H1 (cell line): Measurements from ENCODE around the gene PFN3. TPM values are rescaled to one million over a fixed set of nuclear protein-coding genes. Genes with fewer than 3 reads are reported as not detected.

Experiments used
- POLR2A ChIP-seq, 2 experiments: IDR thresholded peaks; 1 replicate in 1 of 2; 2 replicates in 1 of 2; pipeline ENCODE4 v1.6.1; 2011; ENCODE audit warnings: low read depth in 2 of 2, low read length in 2 of 2, mild to moderate bottlenecking in 2 of 2; ENCODE audit errors: control extremely low read depth in 1 of 2
- TEAD4 ChIP-seq: IDR thresholded peaks from 2 replicates; pipeline ENCODE4 v1.6.1; 2012; ENCODE audit warnings: low read depth, low read length, inconsistent platforms, mixed read lengths
- polyA plus RNA-seq, 7 experiments: library from polyadenylated mRNA; depleted of rRNA in 3 of 7; stranded (reverse) in 5 of 7; unstranded in 2 of 7; fragments of >200 nt in 5 of 7; fragments of 200-250 nt in 2 of 7; gene quantifications; 1 replicate in 5 of 7; 2 replicates in 1 of 7; 4 replicates in 1 of 7; pipeline versions ENCODE4 v1.2.1 to v1.2.3, GENCODE V29; 2011 to 2013; ENCODE audit warnings: missing spikeins in 2 of 7, mixed read lengths in 2 of 7
- total RNA-seq: library from RNA; stranded (reverse); fragmentation: NEBNext Ultra II Directional; extraction: Animal tissue kit (Norgen Biotek cat#: 25700); gene quantifications from 2 replicates; pipeline ENCODE4 v1.2.1, GENCODE V29; 2021

Gene PFN3
- total and polyA plus RNA-seq, 2 of the 8 experiments (the other 6 are each of a cell fraction or from before 2014, with no cell fraction given) = not detected

GRCh38 chr5:177387405-177387804 lies 13.1 kb downstream of the PFN3 start (continued):
- TF ChIP-seq TEAD4 = no peak
- no peak for TF ChIP-seq POLR2A (IDR thresholded peaks at IDR 0.05; ENCODE audit: control extremely low read depth in 1 of 2, low read depth in 2 of 2, low read length in 2 of 2)
